ENCODE measurements around the gene PGC.

DNA sequence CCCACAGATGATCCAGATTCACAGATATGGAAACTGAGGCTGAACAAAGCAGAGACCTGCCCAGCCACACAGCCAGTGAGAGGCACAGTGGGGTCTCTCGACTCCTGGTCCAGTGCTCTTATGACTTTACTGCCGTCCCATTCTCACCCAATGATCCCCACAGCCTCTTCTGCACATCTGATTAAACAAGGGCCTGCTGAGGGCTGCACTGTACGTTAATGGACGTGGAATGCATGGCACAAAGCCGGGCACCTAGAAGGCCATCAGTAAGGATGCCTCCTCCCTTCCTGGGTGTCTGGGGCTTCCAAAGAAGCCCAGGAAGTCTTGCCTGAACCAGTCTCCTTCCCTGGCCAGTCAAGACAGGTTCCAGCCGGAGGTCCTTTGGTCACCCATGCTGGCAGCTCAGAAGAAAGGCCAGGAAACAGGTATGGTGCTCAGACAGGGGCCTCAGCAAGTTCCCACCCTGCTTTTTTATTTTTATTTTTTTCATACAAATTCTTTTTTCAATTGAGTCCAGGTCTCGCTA lies 15.6 kb downstream of the PGC start:
- TF ChIP-seq, protein P1, sequence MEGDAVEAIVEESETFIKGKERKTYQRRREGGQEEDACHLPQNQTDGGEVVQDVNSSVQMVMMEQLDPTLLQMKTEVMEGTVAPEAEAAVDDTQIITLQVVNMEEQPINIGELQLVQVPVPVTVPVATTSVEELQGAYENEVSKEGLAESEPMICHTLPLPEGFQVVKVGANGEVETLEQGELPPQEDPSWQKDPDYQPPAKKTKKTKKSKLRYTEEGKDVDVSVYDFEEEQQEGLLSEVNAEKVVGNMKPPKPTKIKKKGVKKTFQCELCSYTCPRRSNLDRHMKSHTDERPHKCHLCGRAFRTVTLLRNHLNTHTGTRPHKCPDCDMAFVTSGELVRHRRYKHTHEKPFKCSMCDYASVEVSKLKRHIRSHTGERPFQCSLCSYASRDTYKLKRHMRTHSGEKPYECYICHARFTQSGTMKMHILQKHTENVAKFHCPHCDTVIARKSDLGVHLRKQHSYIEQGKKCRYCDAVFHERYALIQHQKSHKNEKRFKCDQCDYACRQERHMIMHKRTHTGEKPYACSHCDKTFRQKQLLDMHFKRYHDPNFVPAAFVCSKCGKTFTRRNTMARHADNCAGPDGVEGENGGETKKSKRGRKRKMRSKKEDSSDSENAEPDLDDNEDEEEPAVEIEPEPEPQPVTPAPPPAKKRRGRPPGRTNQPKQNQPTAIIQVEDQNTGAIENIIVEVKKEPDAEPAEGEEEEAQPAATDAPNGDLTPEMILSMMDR (IDR thresholded peaks at IDR 0.05; ENCODE audit: low read depth, low read length, poor library complexity, severe bottlenecking), result no peak
- no peak for TF ChIP-seq EZH2phosphoT487 (IDR thresholded peaks at IDR 0.05; ENCODE audit: borderline replicate concordance, low read length)
